ENCODE data around the gene TNFAIP8L2.

DNA sequence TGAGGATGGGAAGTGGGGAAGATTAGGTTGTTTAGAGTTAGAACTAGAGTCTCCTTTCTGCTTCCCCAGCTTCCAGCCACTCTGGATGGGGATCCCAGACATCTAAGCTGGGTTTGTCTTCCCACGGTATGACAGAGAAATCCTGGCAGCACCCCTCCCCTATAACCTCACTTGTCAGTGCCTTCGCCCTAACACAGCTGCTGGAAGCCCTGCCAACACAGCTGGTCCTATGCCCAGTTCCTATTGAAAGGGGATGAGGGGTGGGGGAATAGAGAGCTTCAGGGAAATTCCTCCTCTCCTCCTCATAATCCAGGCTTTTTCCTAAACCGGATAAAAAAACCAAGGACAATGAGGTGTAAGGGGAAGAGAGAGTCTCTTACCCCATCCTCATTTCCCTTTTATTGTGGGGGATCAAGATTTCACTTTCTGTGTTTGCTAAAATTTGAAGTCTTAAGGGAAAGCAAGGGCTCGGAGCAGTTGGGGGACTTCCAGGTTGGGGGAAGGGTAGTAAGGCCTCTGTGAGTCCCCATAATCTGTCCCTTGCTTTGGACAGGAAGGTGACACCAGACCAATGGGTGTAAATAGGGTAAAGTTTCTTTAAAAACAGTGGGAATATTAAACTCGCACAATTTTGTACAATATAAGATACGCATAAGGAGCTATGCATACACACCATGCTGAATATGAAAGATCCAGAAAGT, 18.7 kb downstream of the TNFAIP8L2 start:
- TF ChIP-seq POLR2A (IDR thresholded peaks at IDR 0.05; ENCODE audit: low read depth, low read length), result no peak
- no peak for TF ChIP-seq POLR2AphosphoS5 (IDR thresholded peaks at IDR 0.05; ENCODE audit: insufficient read depth, low read depth, low read length)
